ENCODE measurements around the gene DNAJC12. TPM values are rescaled to one million over a fixed set of nuclear protein-coding genes. Genes with fewer than 3 reads are reported as not detected.
"Not testable (repeated sequence)": the region's sequence is repeated elsewhere in the genome, so short reads cannot be mapped to it uniquely, and the experiment has no call there.

DNAJC12 gene
- total RNA-seq, 1 donor from 2014 or later: 4.1 TPM

DNA sequence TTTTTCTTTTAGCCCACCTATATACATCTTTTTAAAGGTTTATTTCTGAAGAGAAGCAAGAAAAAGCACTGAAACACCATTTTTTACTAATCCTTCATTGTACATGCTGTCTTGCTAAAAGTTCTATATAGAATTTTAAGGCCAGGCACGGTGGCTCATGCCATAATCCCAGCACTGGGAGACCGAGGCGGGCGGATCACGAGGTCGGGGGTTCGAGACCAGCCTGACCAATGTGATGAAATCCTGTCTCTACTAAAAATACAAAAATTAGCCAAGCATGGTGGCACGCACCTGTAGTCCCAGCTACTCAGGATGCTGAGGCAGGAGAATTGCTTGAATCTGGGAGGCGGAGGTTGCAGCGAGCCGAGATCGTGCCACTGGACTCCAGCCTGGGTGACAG lies 1.5 kb upstream of the DNAJC12 start:
- not testable (repeated sequence) for DNase-seq

GRCh38 chr10:67836972-67837371 lies 1.0 kb downstream of the DNAJC12 start:
- no peak for DNase-seq

GRCh38 chr10:67836488-67836887 lies 1.5 kb downstream of the DNAJC12 start:
- no peak for DNase-seq

DNA sequence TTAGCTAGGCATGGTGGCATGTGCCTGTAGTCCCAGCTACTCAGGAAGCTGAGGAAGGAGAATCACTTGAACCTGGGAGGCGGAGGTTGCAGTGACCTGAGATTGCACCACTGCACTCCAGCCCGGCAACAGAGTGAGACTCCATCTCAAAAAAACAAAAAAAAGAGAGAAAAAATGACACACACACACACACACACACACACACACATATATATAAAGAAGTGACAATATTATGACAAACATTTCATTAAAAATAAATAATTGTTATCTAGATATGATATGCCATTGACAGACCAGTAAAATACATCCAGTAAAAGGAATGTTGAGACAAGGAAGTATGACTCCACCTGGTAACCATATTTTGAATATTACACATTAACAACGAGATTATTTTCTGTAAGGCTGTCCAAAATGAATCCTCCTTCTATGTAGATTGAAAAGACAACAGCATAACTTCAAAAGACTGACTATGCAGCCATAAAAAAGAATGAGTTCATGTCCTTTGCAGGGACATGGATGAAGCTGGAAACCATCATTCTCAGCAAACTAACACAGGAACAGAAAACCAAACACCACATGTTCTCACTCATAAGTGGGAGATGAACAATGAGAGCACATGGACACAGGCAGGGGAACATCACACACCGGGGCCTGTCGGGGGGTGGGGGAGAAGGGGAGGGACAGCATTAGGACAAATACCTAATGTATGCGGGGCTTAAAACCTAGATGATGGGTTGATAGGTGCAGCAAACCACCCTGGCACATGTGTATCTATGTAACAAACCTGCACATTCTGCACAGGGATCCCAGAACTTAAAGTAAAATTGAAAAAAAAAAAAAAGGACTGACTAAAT lies 2.2 kb downstream of the DNAJC12 start:
- not testable (repeated sequence) for DNase-seq

DNA sequence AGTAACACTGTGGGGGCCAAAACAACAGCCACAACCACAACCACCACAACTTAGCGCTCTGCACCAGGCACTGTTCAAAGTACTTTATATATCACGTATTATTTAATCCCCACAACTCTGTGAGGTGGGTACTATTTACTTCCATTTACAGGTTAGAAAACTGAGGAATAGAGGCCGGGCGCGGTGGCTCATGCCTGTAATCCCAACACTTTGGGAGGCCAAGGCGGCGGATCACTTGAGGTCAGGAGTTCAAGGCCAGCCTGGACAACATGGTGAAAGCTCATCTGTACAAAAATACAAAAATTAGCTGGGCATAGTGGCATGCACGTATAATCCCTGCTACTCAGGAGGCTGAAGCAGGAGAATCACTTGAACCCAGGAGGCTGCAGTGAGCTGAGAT lies 3.6 kb downstream of the DNAJC12 start:
- DNase-seq: no peak

DNA sequence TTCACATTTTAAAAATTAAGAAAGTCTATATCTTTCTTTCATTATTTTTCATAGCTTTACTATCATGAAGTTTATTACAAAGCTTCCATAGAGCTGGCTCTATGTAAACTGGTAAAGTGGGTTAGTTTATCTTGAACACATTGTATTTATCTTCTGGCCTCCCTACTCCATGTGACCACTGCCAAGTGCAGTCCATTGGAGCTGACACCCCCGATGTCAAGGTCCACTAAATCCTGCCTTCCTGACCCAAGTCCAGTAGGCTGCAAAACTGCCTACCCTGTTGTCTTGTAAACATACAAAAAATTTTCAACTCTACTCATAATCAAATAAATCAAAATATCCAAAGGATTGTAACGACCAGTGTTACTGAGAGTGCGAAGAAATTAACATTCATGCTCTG lies 10.2 kb downstream of the DNAJC12 start:
- DNase-seq: no peak

- peak; percentile 10 for DNase-seq
These were observed 18.2 kb downstream of the DNAJC12 start for GRCh38 chr10:67819768-67820204.

GRCh38 chr10:67818323-67818722 lies 19.7 kb downstream of the DNAJC12 start:
- peak; percentile 83 for DNase-seq

DNA sequence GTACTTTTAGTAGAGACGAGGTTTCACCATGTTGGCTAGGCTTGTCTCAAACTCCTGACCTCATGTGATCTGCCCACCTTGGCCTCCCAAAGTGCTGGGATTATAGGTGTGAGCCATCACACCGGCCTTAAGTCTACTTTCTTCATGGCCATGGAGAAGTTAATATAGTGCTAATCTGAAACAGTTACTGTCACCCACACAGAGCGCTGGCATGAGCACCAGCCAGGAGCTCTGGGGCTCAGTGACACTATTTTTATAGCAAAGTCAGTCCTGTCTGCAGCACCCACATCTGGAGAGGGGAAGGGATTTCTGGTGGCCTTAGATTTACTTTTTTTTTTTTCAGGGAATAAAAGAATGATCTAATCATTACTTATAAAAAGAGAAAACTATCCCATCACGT lies 21.3 kb downstream of the DNAJC12 start:
- no peak for DNase-seq

GRCh38 chr10:67815571-67816059 lies 22.4 kb downstream of the DNAJC12 start:
- peak; percentile 59 for DNase-seq

- no peak for DNase-seq
These were observed 26.0 kb downstream of the DNAJC12 start for GRCh38 chr10:67812007-67812406.

DNA sequence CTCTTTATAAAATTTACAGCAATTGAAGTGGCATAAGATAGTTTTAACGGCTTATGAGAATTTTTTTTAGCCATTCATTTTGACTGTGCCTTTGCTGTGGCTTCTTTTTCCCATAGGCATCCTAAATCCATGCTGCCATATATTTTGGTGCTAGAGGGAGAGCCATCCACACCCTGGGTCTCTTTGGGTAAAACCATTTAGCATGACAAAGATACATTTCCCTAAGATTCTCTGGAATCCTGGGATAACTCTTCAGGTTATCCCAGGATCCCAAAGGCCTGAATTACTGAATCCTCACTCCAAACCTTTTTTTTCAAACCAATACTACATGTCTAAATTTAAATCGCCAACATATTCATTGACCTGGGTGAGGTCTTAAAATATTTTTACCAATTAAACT lies 28.9 kb downstream of the DNAJC12 start:
- DNase-seq: no peak

GRCh38 chr10:67808704-67809103 lies 29.3 kb downstream of the DNAJC12 start:
- no peak for DNase-seq

- DNase-seq: no peak
These were observed 30.0 kb downstream of the DNAJC12 start for GRCh38 chr10:67807855-67808456.

GRCh38 chr10:67804395-67804678 lies 33.7 kb downstream of the DNAJC12 start:
- DNase-seq: no peak

DNA sequence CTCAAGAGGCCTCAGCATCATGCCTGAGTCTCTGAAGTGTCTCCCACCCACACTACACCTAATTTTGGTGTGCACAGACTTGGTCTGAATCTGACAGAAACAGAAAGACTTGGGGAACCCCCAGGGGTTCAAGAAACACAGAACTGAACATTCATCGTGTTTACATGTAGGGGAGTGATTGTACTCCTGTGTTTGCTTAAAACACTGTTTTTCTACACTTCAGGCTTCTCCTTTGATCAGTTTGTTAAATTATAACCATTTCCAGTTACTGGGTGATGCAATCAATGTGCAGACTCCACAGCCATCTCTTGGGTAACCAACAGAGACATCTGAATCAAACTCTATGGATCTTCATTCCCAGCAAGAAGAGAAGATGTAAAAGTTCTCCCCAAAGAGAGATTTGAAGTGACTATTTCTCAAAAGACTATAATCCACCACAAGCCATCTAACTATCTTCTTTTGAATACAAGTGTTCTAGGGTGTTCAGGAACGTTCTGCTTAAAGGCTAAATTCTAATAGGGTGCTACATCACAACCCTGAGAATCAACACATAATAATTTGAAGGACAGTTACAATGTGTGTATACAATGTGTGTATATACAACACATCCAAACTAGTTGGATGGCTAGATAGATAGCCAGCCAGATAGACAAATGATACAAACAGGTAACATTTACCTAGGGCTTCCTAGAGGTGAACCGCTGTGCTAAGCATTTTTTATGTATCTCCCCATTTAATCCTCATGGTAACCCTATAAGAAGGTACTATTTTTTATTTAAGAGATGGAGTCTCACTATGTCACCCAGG lies 34.2 kb downstream of the DNAJC12 start:
- no peak for DNase-seq

DNA sequence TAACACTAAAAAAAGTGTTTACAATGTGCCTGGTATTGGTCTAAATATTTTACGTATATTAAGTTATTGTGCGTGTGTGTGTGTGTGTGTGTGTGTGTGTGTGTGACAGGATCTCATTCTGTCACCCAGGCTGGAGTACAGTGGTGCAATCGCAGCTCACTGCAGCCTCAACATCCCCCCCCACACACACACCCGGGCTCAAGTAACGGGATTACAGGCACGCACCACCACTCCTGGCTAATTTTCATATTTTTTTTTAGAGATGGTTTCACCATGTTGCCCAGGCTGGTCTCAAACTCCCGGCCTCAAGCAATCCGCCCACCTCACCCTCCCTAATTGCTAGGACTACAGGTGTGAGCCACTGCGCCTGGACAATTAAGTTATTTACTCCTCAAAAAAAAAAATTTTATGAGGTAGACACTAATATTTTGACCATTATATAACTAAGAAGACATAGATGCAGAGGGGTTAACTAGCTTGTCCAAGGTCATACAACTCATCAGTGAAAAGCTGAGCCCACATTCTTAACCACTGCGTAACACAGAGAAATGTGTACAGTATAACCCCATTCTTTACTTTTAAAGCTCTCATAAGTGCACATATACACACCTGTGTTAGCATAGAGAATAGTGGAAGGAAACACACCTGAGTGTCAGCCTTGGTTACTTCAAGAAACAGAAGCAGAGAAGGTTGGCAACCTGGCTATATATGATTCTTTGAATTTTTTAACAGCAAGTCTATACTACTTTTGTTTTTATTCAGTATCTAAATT lies 35.0 kb downstream of the DNAJC12 start:
- no peak for DNase-seq

DNA sequence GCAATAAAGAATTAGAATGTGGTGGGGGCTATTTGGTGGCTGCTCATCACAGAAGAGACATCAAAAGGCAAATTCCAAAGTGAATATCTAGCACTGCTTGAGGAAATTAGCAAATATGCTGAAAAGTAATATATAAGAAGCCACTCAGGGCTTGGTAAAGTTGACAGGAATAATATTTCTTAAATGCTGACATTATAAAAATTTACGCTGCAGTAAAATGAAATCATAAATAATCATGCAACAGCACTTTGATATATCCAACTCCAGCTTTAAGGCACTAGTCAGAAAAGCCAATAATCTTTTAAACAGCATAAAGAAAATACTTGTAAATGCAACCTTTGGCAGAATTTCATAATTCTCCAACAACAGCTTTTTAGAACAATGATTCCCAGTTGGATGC lies 36.9 kb downstream of the DNAJC12 start:
- DNase-seq: no peak

DNA sequence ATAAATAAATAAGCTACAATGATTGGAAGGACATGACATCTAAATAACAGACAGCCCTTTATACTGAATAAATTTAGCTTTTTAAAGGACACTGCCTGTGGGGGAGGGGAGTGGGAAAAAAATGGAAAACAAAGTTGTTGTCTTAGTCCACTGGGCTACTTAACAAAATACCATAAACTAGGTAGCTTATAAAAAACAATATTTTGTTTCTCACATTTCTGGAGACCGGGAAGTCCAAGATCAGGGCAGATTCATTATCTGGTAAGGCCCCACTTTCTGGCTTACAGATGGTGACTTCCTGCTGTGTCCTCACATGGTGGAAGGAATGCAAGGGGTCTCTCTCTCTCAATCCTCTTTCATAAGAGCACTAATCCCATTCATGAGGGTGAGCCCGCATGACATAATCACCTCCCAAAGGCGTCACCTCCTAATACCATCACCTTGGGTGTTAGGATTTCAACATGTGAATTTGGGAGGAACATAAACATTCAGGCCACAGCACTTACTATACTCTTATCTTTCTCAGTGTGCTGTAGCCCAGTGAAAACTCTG lies 43.0 kb downstream of the DNAJC12 start:
- DNase-seq: no peak

GRCh38 chr10:67794256-67794655 lies 43.7 kb downstream of the DNAJC12 start:
- no peak for DNase-seq

GRCh38 chr10:67793313-67793712 lies 44.7 kb downstream of the DNAJC12 start:
- no peak for DNase-seq

DNA sequence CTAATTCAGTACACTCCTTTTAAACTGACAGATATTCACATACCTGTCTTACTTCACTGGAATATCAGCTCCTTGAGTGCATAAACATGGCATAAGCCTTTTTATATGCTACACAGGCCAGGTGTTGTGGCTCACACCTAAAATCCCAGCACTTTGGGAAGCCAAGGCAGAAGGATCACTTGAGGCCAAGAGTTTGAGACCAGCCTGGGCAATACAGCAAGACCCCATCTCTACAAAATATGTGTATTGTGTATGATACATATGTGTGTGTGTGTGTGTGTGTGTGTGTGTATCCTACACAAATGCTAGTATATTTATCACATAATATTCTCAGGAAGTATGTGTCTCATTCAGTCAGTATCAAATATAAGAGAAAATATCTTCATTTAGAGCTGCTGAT lies 45.3 kb downstream of the DNAJC12 start:
- DNase-seq: no peak
